ENCODE results near the gene CACNA1C. TPM values are rescaled to one million over a fixed set of nuclear protein-coding genes. Genes with fewer than 3 reads are reported as not detected.

CACNA1C gene
- total RNA-seq, 1 donor from 2014 or later: 11.7 TPM

GRCh38 chr12:2402073-2402579, 349.3 kb downstream of the CACNA1C start:
- Mint-ChIP-seq H3K4me1 (ENCODE audit: low read depth) (no peaks in the 10 kb centered on the region), H3K9me3 (ENCODE audit: low read depth) (peaks cover 5% of the 10 kb centered on the region), H3K27me3 (peaks cover 20% of the 10 kb centered on the region), H3K27ac (no peak overlapping the region), H3K4me3 (ENCODE audit: low read depth) (no peak overlapping the region), H3K36me3 (ENCODE audit: insufficient read depth) (no peaks in the 10 kb centered on the region)
- DNase-seq (ENCODE audit: low spot score, unreplicated experiment): no peak
- no peak for TF ChIP-seq CTCF (IDR thresholded peaks at IDR 0.05; ENCODE audit: unreplicated experiment)

GRCh38 chr12:2403221-2403976, 350.6 kb downstream of the CACNA1C start:
- no peak overlapping the region for H3K27ac Mint-ChIP-seq
- no peaks in the 10 kb centered on the region for H3K4me1 Mint-ChIP-seq (ENCODE audit: low read depth)
- TF ChIP-seq CTCF (IDR thresholded peaks at IDR 0.05; ENCODE audit: unreplicated experiment): no peak
- no peak for DNase-seq (ENCODE audit: low spot score, unreplicated experiment)
- H3K36me3 Mint-ChIP-seq (ENCODE audit: insufficient read depth): no peaks in the 10 kb centered on the region
- H3K27me3 Mint-ChIP-seq: peaks cover 20% of the 10 kb centered on the region
- H3K9me3 Mint-ChIP-seq (ENCODE audit: low read depth): peaks cover 5% of the 10 kb centered on the region
- no peak overlapping the region for H3K4me3 Mint-ChIP-seq (ENCODE audit: low read depth)

- Mint-ChIP-seq H3K27me3 (peaks cover 24% of the 10 kb centered on the region), H3K4me3 (ENCODE audit: low read depth) (no peak overlapping the region), H3K9me3 (ENCODE audit: low read depth) (peaks cover 5% of the 10 kb centered on the region), H3K27ac (no peak overlapping the region), H3K4me1 (ENCODE audit: low read depth) (no peaks in the 10 kb centered on the region), H3K36me3 (ENCODE audit: insufficient read depth) (no peaks in the 10 kb centered on the region)
- DNase-seq (ENCODE audit: low spot score, unreplicated experiment): no peak
- TF ChIP-seq CTCF (IDR thresholded peaks at IDR 0.05; ENCODE audit: unreplicated experiment): no peak
Observed at GRCh38 chr12:2405039-2405438, 352.3 kb downstream of the CACNA1C start.

GRCh38 chr12:2406903-2407302, 354.1 kb downstream of the CACNA1C start:
- H3K36me3 Mint-ChIP-seq (ENCODE audit: insufficient read depth): no peaks in the 10 kb centered on the region
- no peak overlapping the region for H3K4me3 Mint-ChIP-seq (ENCODE audit: low read depth)
- no peak for DNase-seq (ENCODE audit: low spot score, unreplicated experiment)
- no peak for TF ChIP-seq CTCF (IDR thresholded peaks at IDR 0.05; ENCODE audit: unreplicated experiment)
- H3K27ac Mint-ChIP-seq: no peak overlapping the region
- H3K4me1 Mint-ChIP-seq (ENCODE audit: low read depth): no peaks in the 10 kb centered on the region
- H3K27me3 Mint-ChIP-seq: peaks cover 35% of the 10 kb centered on the region
- H3K9me3 Mint-ChIP-seq (ENCODE audit: low read depth): peaks cover 5% of the 10 kb centered on the region

GRCh38 chr12:2408262-2408661, 355.5 kb downstream of the CACNA1C start:
- H3K27ac Mint-ChIP-seq: no peak overlapping the region
- TF ChIP-seq CTCF (IDR thresholded peaks at IDR 0.05; ENCODE audit: unreplicated experiment): no peak
- no peaks in the 10 kb centered on the region for H3K36me3 Mint-ChIP-seq (ENCODE audit: insufficient read depth)
- DNase-seq (ENCODE audit: low spot score, unreplicated experiment): no peak
- peaks cover 5% of the 10 kb centered on the region for H3K9me3 Mint-ChIP-seq (ENCODE audit: low read depth)
- H3K4me1 Mint-ChIP-seq (ENCODE audit: low read depth): peaks cover 1% of the 10 kb centered on the region
- H3K27me3 Mint-ChIP-seq: peaks cover 40% of the 10 kb centered on the region
- no peak overlapping the region for H3K4me3 Mint-ChIP-seq (ENCODE audit: low read depth)

Measured in progenitor cell of endocrine pancreas (in vitro differentiated cells).